GM12891 (cell line): ENCODE data around the gene LEMD1.

ENCODE experiments used
- POLR2A ChIP-seq: IDR thresholded peaks from 2 replicates; pipeline ENCODE4 v1.6.1; 2011; ENCODE audit warnings: low read depth, low read length, control low read depth
- POLR2AphosphoS5 ChIP-seq: IDR thresholded peaks from 2 replicates; pipeline ENCODE4 v1.6.1; 2011; ENCODE audit warnings: low read depth, low read length, control low read depth
- TAF1 ChIP-seq: IDR thresholded peaks from 2 replicates; pipeline ENCODE4 v1.6.1; 2011; ENCODE audit warnings: low read depth, low read length, control low read depth

- TF ChIP-seq POLR2A (no peak), POLR2AphosphoS5 (no peak), TAF1 (no peak)
Observed at GRCh38 chr1:205371871-205372660, 49.8 kb downstream of the LEMD1 start.
